ENCODE data around the gene PILRA. TPM values are rescaled to one million over a fixed set of nuclear protein-coding genes. Genes with fewer than 3 reads are reported as not detected.

The PILRA gene
- total RNA-seq, 1 experiment from 2014 or later, result 3.2 TPM

DNA sequence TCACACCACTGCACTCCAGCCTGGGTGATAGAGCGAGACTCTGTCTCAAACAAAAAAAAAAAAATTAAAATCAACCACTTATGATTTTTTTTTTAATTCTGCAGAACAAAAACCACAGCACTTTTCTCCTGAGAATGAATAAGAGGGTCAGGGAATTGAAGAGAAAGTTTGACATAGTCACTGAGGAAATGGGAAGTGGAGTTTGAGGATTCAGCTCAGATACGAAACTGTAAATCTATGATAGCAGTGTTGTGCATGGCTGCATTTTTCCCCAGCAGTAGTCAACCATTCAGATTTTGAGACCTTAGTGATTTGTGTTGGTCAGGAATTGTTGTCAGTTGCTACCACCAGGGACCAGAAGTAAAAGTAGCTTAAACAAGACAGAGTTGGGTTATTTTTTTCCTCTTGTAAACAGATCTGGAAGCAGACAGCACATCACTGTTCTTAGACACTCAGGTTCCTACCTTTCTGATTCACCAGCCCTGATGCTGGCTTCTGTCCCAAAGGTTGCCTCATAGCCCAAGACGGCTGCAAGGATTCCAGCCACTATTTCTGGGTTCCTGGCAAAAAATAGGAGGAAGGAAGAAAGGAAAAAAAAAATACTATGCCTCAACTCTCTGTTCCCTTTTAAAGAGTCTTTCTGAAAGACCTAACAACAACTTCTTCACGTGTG, 20.1 kb downstream of the PILRA start:
- no peak for DNase-seq
- Histone ChIP-seq H3K18ac (ENCODE audit: insufficient read length, low read depth, low read length) (no peak overlapping the region), H3K9me3 (ENCODE audit: control insufficient read depth, low read depth, low read length) (no peaks in the 10 kb centered on the region), H3K14ac (ENCODE audit: insufficient read depth, low read length) (no peak overlapping the region), H3K4me1 (ENCODE audit: insufficient read depth, low read length) (no peaks in the 10 kb centered on the region), H3K23ac (ENCODE audit: insufficient read length, low read depth, low read length) (no peak overlapping the region), H4K5ac (ENCODE audit: insufficient read length, low read depth, low read length) (no peak overlapping the region), H3K56ac (ENCODE audit: insufficient read length, low read depth, low read length) (no peak overlapping the region), H3K27ac (ENCODE audit: insufficient read length, low read depth, low read length) (no peak overlapping the region), H3T11ph (ENCODE audit: low read length) (no peak overlapping the region), H2BK15ac (ENCODE audit: low read depth, low read length) (no peak overlapping the region), H2BK20ac (ENCODE audit: low read depth, low read length, poor library complexity, severe bottlenecking) (no peak overlapping the region), H4K91ac (ENCODE audit: insufficient read length, low read depth, low read length) (no peak overlapping the region), H2BK12ac (ENCODE audit: insufficient read length, low read depth, low read length) (no peak overlapping the region), H3K9ac (ENCODE audit: extremely low read depth, insufficient read length, low read length) (no peak overlapping the region), H2AK5ac (ENCODE audit: insufficient read length, low read length) (no peak overlapping the region), H3K79me2 (ENCODE audit: insufficient read depth, low read length) (no peaks in the 10 kb centered on the region), H3K79me1 (ENCODE audit: insufficient read depth, low read depth, low read length, poor library complexity, severe bottlenecking) (no peaks in the 10 kb centered on the region), H4K8ac (replicated peaks; ENCODE audit: insufficient read length, low read depth, low read length) (no peak overlapping the region), H3K4me2 (ENCODE audit: insufficient read depth, insufficient read length, low read length) (no peak overlapping the region), H2BK5ac (ENCODE audit: insufficient read length, low read length) (no peak overlapping the region), H2BK120ac (ENCODE audit: low read depth, low read length, poor library complexity, severe bottlenecking) (no peak overlapping the region), H3K4ac (ENCODE audit: low read depth, low read length) (no peak overlapping the region), H3K23me2 (ENCODE audit: insufficient read length, low read depth, low read length, poor library complexity, severe bottlenecking) (peaks cover 2% of the 10 kb centered on the region), H2AFZ (ENCODE audit: low read length) (no peak overlapping the region), H3K27me3 (ENCODE audit: insufficient read depth, low read length) (no peaks in the 10 kb centered on the region), H4K20me1 (ENCODE audit: control insufficient read depth, insufficient read depth, insufficient read length) (no peaks in the 10 kb centered on the region)
- Mint-ChIP-seq H3K36me3 (ENCODE audit: insufficient read depth in 1 of 3, low read depth in 3 of 3) (no peaks in the 10 kb centered on the region), H3K27me3 (ENCODE audit: low read depth) (peaks cover 21% of the 10 kb centered on the region), H3K4me1 (peaks cover 19 to 38% of the 10 kb centered on the region in 2 experiments), H3K9me3 (no peaks in the 10 kb centered on the region), H3K4me3 (no peak overlapping the region), H3K27ac (no peak overlapping the region)
- no CpG with 5 or more reads among the region's 4 CpGs for WGBS (ENCODE audit: extremely low coverage, insufficient read length, low lambda C conversion rate)
- TF ChIP-seq, protein P1, sequence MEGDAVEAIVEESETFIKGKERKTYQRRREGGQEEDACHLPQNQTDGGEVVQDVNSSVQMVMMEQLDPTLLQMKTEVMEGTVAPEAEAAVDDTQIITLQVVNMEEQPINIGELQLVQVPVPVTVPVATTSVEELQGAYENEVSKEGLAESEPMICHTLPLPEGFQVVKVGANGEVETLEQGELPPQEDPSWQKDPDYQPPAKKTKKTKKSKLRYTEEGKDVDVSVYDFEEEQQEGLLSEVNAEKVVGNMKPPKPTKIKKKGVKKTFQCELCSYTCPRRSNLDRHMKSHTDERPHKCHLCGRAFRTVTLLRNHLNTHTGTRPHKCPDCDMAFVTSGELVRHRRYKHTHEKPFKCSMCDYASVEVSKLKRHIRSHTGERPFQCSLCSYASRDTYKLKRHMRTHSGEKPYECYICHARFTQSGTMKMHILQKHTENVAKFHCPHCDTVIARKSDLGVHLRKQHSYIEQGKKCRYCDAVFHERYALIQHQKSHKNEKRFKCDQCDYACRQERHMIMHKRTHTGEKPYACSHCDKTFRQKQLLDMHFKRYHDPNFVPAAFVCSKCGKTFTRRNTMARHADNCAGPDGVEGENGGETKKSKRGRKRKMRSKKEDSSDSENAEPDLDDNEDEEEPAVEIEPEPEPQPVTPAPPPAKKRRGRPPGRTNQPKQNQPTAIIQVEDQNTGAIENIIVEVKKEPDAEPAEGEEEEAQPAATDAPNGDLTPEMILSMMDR (conservative IDR thresholded peaks at IDR 0.05), result no peak

Data from H9 (cell line).